Measurements from ENCODE around the gene RNU2-63P.
A peak's percentile ranks its signal among the peaks of the same experiment; 100 is the strongest.
"Not testable (repeated sequence)": the region's sequence is repeated elsewhere in the genome, so short reads cannot be mapped to it uniquely, and the experiment has no call there.

Gene RNU2-63P

DNA sequence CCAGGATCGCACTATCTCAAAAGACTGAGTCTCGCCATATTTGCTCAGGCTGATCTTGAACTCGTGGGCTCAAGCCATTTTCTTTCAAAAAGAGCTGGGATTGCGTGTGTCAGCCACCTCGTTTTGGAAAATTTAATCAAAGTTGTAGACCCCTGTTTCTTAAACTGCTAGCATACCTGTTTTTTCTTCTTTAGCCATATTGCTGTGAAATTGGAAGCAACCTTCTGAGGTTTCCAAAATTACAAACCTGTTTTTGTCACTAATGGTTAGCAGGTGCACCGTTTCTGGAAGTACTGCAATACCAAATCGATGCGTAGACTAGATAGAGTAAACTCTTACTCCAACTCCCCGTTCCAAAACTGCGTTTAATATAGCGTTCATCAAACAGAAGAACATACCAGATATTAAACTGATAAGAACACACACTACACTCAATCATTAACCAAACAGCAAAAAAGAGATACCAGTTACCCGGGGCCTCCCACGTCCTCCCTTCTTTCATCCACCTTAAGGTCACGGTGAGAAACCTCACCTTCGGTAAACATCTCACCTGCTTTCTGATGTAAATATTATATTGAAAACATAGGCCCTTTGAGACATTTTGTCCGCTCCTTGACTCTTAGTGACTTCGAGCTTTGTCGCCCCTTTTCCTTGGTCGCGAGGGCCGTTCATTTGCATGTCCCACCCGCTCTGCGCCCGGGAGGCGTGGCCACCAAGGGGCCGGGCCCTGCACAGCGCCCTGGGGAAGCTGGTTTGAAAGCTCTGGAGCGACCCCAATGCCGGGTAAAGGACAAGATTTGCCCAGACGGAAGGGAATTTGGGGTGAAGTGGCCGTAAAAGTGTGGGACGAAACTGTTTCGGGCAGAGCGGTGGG is at the start of gene RNU2-63P:
RNU2-63P (minus strand) TSS at position 462 of the 874 bp plus-strand sequence.
- DNase-seq: peak; percentile 57

DNA sequence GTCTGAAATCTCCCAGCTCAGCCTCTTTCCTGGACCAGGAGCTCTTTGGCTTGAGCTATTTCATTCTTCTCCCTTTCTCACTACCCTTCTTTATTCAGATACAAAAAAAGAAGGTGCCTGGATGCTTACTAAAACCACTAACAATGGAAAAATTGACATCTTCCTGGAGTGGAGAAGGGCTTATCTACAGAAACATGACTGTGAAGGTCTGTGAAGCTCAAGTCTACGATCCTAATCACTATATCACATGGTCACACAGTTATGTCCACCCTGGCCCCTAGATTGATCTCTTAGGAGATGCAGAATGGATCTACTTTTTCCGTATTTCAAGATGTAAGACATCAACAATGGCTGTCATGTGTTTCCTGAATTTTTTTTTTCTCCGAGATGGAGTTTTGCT is 44.9 kb upstream of the RNU2-63P start:
- no peak for DNase-seq

DNA sequence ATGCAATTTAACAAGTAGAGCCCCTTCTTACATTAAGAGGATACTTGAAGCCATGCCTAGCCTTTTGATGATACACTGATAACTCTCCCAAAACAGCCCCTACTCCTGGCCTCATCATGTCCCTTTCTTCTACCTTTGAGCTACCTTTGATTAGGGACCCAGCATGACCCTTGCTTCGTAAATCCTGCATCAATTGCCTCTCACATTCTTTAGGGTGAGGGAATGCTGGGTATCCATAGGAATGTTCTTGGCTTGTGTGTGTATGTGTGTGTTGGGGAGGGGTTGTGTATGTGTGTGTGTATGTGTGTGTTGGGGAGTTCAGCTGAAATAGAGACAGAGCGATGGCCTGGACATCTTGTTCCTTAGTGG is 44.5 kb upstream of the RNU2-63P start:
- no peak for DNase-seq

DNA sequence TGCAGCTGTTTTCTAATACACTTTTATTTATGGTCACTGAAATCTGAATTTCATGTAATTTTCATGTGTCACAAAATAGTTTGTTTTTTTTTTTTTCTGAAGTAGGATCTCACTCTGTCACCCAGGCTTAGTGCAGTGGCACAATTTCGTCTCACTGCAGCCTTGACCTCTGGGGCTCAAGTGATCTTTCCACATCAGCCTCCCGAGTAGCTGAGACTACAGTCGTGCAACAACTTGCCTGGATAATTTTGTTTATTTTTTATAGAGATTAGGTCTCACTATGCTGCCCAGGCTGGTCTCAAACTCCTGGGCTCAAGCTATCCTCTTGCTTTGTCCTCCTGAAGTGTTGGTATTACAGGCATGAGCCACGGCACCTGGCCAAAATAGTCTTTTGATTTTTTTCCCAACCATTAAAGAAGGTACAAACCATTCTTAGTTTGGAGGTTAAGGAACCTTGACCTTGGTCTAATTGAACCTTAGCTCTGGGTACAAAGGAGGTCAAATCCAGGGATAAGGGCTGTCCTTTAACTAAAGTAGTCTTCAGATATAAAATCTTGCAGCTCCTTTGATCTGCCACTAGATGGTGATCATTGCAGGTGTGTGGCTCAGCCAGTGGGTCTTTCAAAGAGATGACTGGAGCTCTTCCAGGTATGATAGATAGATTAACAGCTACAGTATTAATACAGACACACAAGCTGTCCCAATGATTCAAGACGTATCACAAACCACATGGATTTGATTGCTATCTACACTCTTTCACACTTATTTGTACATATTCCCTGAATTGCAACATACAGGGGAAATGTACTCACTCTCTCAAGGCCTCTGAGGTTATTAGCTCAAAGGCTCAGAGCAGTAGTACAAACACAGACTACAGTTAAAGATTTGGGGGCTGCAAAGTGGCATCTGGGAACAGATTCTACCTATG is 43.9 kb upstream of the RNU2-63P start:
- DNase-seq: peak; percentile 46

DNA sequence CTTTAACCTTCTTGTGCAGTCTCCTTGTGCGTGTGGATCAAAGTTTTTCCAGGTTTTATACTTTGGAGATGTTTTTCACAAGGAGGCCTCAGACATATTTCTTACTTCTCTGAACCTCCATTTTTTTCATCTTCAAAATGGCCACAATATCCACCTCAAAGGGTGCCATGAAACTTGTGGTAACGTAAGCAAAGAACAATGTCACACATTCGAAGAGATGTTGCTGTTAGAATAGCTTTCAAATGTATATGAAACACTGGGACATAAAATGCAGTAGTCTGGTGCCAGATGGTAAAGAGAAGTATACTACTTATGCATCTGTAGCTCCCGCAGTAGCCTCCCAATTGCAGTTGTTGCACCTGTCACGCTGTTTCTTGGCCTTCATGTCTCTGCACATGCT is 41.8 kb upstream of the RNU2-63P start:
- DNase-seq: no peak

DNA sequence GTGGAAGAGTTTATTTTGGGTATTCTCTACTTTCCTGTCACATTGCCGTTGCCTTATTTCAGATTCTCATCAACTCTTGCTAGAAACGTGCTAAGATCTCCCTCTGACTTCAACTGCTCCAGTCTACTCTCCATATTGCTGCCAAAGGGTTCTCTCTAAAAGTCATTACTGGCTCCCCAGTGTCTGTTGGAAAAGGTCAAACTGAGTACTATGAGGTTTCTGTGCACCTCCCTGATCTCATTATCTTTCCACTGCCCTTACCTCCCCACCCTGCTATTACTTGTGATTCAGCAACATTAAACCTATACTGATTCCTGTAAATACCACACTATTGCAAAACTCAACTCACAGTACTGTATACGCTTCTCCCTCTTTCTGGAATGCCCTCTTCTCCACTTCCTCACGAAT is 41.1 kb upstream of the RNU2-63P start:
- DNase-seq: no peak

DNA sequence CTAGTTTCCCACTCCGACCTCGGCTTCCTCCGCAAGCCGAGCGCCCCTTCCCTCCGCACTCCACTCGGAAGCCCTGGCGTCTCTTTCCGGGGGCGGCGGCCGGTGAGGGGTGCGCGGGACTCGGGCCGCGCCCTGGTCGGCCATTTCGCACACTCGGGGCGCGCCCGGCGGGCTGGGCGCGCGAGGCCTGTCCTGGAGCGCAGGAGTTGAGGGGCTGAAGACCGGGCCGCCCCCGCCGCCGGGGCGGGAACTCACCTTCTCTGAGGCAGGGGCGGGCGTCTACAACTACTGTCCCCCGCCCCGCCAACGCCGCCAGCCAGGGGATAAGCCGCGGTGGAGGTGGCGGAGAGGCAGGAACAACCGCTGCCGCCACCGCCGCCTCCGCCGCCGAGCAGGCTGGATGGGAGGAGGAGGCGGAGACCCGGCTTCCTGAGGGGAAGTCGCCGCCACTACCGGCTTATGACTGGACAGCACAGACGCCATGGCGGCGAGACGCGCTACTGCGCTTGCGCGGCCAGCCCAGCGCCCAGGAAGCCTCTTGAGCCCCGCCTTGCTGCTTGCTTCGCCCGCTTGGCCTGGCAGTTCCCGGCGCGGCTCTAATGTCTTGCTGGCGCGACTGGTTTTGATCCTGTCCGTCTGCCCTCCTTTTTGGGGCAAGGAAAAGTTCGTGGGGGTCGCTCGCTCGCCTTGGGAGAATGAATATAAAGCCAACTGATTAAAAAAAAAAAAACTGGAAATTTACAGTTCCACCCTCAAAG is 39.2 kb upstream of the RNU2-63P start, which contains the start of gene KRCC1:
KRCC1 (minus strand) TSS at position 413 of the 758 bp plus-strand sequence. CDS start 27,220 bp downstream, outside the sequence.
- DNase-seq: peak; percentile 95

DNA sequence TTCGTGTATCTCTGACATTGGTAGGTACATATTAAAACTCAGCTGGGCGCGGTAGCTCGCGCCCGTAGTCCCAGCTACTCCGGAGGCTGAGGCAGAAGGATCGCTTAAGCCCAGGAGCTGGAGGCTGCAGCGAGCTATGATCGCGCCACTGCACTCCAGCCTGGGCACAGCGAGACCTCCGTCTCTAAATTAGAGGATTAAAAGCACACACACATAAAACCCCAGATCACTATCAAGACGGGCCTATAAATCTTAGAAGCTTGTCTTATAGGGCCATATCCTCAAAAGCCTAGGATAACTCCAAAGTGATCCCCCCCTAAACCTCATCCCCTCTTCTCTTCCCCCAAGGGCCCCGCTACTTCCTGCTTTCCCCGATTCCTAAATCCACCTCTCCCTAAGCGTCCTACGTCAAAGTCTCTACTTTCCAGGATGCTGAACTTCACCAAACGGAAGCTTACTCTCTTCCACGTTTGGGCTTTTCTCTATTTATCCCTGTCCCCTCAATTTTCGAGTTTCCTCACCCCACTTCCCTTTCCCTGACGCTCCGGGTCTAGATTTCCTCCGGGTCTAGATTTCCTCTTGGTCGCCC is 38.5 kb upstream of the RNU2-63P start:
- no peak for DNase-seq

DNA sequence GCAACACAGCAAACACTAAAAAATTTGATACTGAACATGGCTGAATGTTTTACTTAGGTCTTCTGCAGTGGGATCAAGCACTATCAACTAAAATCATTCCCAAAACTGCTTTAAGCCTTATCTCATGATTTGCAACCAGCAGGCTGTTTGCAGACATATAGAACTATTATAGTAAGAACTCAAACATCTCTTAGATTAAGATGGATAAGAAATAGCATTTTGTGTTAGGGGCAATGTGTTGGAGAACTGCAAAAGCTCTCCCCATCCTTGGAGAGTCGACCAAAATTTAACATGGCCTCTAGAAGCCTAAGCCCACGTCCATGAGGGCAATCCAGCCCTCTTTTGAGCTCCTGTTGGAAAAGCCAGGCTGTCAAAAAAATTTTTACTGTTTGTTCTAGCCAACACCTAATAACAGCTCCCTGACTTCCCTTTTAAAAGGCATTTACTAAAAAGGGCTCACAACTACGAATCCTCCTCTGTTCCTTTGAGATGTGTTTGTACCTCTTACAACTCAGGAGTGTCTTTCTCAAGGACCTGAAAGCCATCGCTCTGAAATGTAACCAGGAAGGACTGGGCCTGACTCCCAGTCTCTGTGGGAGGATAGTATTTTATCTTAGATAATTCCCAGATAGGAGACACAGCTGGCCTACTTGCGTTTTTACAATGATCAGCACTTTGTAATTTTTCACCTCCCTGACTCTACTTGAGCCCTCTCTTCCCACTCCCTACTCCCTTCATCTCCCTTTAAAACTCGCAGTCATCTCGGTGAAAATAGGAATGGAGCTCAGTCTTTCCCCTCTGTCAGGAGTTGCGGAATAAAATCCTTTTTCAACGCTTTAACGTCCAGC is 37.8 kb upstream of the RNU2-63P start:
- no peak for DNase-seq

DNA sequence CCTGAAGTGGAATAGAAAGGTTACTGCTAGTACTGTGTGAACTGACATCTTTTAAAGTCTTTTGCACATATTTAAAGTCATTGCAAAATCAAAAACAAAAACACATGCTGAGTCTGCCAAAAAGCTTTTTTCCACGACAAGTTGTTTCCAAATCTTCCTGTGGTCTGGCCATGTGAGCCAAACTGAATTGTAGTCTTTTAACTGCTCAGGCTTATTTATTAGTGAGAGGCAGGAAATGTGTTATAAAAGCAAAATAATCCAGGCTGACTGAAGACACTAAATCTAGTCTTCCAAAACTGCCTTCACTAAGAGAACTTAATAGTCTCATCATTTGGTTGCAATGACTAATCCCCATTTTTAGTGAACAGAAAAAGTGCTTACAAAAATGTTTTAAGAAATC is 36.9 kb upstream of the RNU2-63P start:
- DNase-seq: no peak

DNA sequence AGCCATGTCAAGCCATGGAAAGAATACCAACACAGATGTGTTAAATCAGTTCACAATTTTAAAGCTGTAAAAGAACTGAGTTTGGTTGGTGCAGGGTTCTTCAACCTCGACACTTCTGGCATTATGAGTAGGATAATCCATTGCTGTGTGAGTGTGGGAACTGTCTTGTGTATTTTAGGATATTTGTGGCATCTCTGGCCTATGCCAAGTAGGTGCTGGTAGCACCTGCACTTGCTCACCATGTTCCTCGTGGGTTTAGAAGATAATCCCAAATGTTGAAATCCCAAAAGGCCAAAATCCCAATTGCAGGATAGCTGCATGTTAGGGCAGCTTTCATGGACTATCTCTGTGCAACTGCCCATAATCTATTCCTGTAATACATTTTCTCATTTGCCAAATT is 35.4 kb upstream of the RNU2-63P start:
- no peak for DNase-seq

DNA sequence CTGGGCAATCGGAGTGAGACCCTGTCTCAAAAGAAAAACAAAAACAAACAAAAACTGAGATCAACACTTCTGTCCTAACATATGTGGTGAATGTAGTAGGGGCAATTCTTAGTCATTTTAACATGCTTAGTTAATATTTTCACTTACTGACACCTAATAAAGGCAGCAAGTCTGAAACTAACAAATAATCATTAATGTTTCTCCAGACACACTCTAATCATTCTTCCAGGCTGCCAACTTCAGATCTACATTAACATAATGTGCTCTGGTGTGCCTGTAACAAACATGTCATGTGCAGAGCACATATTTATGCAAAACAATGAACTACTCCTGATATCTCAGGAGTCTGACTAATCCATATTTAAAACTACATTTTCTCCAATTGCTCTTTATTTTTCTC is 33.3 kb upstream of the RNU2-63P start:
- DNase-seq: no peak

DNA sequence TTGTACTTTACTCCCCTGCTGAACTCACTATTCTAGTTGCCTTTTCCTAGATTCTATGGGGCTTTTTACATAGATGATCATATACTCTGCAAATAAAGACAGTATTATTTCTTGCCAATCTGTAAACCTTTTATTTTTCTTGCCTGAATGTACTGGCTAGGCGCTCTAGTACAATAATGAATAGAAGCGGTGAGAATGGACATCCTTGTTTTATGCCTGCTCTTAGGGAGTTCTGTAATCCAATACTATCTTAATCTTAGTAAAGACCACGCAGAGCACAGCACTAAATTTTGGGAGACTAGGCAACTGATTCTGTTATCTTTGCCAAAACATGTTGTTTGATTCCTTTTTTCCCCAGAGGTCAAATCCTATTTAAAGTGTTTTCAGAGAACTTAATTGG is 32.2 kb upstream of the RNU2-63P start:
- no peak for DNase-seq

DNA sequence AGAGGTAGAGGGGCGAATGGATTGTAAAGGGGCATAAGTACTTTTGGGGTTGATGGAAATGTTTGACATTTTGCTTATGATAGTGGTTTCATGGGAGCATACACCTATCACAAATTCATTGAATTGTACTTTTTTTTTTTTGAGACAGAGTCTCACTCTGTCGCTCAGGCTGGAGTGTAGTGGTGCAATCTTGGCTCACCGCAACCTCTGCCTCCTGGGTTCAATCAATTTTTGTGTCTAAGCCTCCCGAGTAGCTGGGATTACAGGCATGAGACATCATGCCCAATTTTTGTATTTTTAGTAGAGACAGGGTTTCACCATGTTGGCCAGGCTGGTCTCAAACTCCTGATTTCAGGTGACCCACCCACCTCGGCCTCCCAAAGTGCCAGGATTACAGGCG is 29.2 kb upstream of the RNU2-63P start:
- not testable (repeated sequence) for DNase-seq

DNA sequence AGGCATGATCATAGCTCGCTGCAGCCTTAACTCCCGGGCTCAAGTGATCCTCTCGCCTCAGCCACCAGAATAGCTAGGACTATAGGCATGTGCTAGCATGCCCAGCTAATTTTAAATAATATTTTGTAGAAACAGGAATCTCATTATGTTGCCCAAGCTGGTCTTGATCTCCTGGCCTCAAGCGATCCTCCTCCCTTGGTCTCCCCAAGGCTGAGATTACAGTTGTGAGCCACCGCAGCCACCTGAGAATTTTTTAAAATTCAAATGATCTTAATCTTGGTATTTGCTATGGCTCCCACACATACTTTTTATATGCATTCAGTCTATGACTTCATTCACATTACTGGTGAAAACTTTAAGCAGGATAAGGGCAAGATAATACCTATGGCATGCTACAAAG is 26.1 kb upstream of the RNU2-63P start:
- no peak for DNase-seq

DNA sequence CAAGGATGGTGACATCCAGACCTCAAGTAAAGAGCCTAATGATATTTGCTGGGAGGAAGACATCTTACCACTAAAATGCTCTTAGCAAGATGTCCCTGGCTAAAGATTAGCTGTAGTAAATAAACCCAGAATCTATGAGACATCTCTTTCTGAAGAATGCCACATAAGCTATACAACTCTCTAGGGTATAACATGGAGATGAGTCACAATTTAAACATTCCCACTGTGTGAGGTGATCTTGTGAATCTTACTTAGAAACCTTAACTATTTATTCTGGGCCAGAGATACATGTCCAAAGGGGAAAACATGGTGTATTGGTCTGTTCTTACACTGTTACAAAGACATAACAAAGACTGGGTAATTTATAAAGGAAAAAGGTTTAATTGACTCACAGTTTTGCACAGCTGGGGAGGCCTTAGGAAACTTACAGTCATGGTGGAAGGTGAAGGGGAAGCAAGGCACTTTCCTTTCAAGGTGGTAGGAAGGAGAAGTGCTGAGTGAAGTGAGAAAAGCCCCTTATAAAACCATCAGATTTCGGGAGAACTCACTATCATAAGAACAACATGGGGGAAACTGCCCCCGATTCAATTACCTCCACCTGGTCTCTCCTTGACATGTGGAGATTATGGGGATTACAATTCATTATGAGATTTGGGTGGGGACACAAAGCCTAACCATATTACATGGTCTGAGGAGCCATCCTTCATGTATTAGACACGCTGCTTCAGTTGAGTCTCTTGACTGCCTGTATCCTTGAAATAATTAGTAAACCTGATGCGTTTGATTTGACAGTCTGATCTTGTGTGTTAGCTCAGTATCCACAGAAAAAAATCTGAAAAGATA is 22.1 kb upstream of the RNU2-63P start:
- DNase-seq: no peak

DNA sequence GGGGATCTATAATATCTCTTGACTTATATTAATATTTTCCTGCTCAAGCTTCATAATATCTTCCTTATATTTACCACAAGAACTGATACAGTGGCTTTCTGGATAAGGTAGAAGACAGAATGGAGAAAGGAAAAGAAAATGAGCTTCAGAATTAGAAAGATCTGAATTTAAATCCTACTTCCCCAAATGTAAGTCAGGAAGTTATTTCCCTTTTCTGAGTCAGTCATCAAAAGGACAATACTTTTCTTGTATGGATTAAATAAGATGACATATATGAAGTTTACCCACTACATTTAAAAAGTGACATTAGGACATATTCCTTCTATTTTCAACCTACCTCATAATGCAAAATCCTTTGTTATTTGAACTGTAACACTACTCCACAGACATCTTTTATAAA is 20.3 kb upstream of the RNU2-63P start:
- DNase-seq: no peak

DNA sequence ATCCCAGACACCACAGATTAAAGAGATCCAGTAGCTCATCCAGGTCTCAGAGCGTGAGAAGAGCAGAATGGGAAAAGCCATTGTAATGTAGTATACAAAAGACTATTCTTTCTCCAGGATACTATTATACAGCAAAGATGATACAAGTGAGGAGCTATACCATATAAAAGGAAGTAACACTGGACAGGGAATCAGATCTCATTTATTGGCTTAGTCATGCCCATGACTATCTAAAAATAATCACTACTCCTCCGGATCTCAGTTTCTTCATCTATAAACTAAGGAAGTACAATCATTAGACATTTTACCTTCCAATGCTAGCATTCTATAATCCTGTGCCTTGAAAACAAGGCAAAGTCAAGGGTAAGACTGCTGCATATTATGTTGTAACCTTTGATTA is 19.8 kb upstream of the RNU2-63P start:
- DNase-seq: no peak

DNA sequence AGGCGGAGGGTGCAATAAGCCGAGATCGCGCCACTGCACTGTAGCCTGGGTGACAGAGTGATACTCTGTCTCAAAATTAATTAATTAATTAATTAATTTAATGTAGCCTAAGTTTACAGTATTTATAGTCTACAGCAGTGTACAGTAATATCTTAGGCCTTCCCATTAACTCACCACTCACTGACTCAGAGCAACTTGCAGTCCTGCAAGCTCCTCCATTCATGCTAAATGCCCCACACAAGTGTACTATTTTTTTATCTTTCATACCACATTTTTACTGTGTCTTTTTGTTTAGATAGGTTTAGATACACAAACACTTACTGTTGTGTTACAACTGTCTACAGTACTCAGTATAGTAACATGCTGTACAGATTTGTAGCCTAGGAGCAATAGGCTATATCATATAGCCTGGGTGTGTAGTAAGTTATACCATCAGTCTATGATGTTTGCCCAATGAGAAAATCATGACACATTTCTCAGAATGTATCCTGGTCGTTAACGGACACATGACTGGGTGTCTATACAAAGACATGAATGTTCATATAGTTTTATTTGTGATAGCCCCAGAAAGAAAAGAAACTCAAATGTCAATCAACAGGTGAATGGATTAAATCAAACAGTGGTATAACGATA is 15.8 kb upstream of the RNU2-63P start:
- no peak for DNase-seq

DNA sequence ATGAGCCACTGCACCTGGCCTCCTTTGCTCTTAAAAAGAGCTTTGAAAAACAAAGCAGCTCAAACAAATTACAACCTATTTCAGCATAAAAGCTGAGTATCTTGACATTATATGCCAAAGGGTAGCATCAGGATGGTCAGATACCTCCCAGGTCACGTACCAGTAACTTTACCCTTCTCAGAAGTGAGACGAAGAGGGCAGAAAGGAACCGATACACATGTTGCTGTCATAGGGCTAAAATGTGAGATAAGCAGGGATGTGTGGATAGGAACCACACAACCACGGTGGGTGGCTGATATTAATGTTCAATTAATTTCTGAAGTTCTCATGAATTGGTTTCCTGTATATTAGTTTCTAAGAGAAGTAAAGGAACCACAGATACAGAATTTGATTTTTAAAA is 12.6 kb upstream of the RNU2-63P start:
- no peak for DNase-seq

Data from RPMI8226 (cell line).